ENCODE results near the gene COMTD1.

The COMTD1 gene

GRCh38 chr10:75238182-75239095 is 2.7 kb upstream of the COMTD1 start:
- Histone ChIP-seq H3K79me2 (ENCODE audit: control insufficient read depth, insufficient read depth, low read length, poor library complexity) (peaks cover 6% of the 10 kb centered on the region), H3K79me1 (ENCODE audit: low read length) (peaks cover 16% of the 10 kb centered on the region), H2AFZ (ENCODE audit: insufficient read depth, low read length, poor library complexity) (no peak overlapping the region), H2BK5ac (ENCODE audit: low read depth, low read length, poor library complexity) (no peak overlapping the region), H3K36me3 (ENCODE audit: control insufficient read depth in 1 of 2, insufficient read depth in 2 of 2, low read length in 2 of 2) (no peaks in the 10 kb centered on the region), H4K8ac (ENCODE audit: low read depth, low read length) (no peak overlapping the region), H3K4me3 (ENCODE audit: low read depth, low read length) (no peak overlapping the region), H2BK12ac (ENCODE audit: low read length) (no peak overlapping the region), H3K27ac (ENCODE audit: low read depth, low read length) (no peak overlapping the region), H3K14ac (ENCODE audit: low read length) (no peak overlapping the region), H3K9ac (ENCODE audit: low read length) (no peak overlapping the region), H3K27me3 (ENCODE audit: insufficient read depth, low read length) (no peaks in the 10 kb centered on the region), H3K4me1 (ENCODE audit: control insufficient read depth in 1 of 2, insufficient read depth in 2 of 2, low read length in 2 of 2) (peaks cover 3 to 12% of the 10 kb centered on the region in 2 experiments), H3K4me2 (ENCODE audit: low read length) (no peak overlapping the region), H2AK5ac (ENCODE audit: low read length) (no peak overlapping the region), H4K12ac (ENCODE audit: low read depth, low read length) (no peak overlapping the region), H3K9me3 (ENCODE audit: insufficient read depth, low read depth, low read length) (no peaks in the 10 kb centered on the region), H3K23ac (ENCODE audit: low read length) (no peak overlapping the region), H2BK120ac (ENCODE audit: insufficient read depth, low read length, poor library complexity) (no peak overlapping the region), H3K4ac (ENCODE audit: low read depth, low read length) (no peak overlapping the region), H3K18ac (ENCODE audit: low read length) (no peak overlapping the region), H4K91ac (ENCODE audit: low read depth, low read length) (no peak overlapping the region)
- no CpG with 5 or more reads among the region's 37 CpGs for WGBS (ENCODE audit: extremely low coverage, insufficient coverage, insufficient read length)
- DNase-seq = no peak

GRCh38 chr10:75236178-75236825 is 545 bp upstream of the COMTD1 start:
- Histone ChIP-seq H3K36me3 (ENCODE audit: control insufficient read depth in 1 of 2, insufficient read depth in 2 of 2, low read length in 2 of 2) (peaks cover 5 to 21% of the 10 kb centered on the region in 2 experiments), H2BK5ac (ENCODE audit: low read depth, low read length, poor library complexity) (no peak overlapping the region), H3K4me1 (ENCODE audit: control insufficient read depth in 1 of 2, insufficient read depth in 2 of 2, low read length in 2 of 2) (peaks cover 9 to 20% of the 10 kb centered on the region in 2 experiments), H3K18ac (ENCODE audit: low read length) (no peak overlapping the region), H2AK5ac (ENCODE audit: low read length) (no peak overlapping the region), H3K9me3 (ENCODE audit: insufficient read depth, low read depth, low read length) (no peaks in the 10 kb centered on the region), H2BK120ac (ENCODE audit: insufficient read depth, low read length, poor library complexity) (no peak overlapping the region), H3K23ac (ENCODE audit: low read length) (no peak overlapping the region), H4K91ac (ENCODE audit: low read depth, low read length) (no peak overlapping the region), H2AFZ (ENCODE audit: insufficient read depth, low read length, poor library complexity) (no peak overlapping the region), H3K27ac (ENCODE audit: low read depth, low read length) (no peak overlapping the region), H3K79me1 (ENCODE audit: low read length) (peaks cover 16% of the 10 kb centered on the region), H4K12ac (ENCODE audit: low read depth, low read length) (no peak overlapping the region), H2BK12ac (ENCODE audit: low read length) (peak overlapping the region; percentile 10), H3K4me3 (ENCODE audit: low read depth, low read length) (no peak overlapping the region), H3K4me2 (ENCODE audit: low read length) (peak overlapping the region; percentile 99), H3K14ac (ENCODE audit: low read length) (no peak overlapping the region), H3K27me3 (ENCODE audit: insufficient read depth, low read length) (no peaks in the 10 kb centered on the region), H3K79me2 (ENCODE audit: control insufficient read depth, insufficient read depth, low read length, poor library complexity) (peaks cover 6% of the 10 kb centered on the region), H4K8ac (ENCODE audit: low read depth, low read length) (peak overlapping the region; percentile 8), H3K9ac (ENCODE audit: low read length) (no peak overlapping the region), H3K4ac (ENCODE audit: low read depth, low read length) (no peak overlapping the region)
- DNase-seq = no peak
- no CpG with 5 or more reads among the region's 12 CpGs for WGBS (ENCODE audit: extremely low coverage, insufficient coverage, insufficient read length)

- peak; percentile 80 to 81 for DNase-seq
- Histone ChIP-seq H3K27ac (ENCODE audit: low read depth, low read length) (peak overlapping the region; percentile 58), H3K4me2 (ENCODE audit: low read length) (peak overlapping the region; percentile 99), H2BK12ac (ENCODE audit: low read length) (peak overlapping the region; percentile 12), H3K4ac (ENCODE audit: low read depth, low read length) (peak overlapping the region; percentile 35), H3K9ac (ENCODE audit: low read length) (peak overlapping the region; percentile 71), H3K18ac (ENCODE audit: low read length) (peak overlapping the region; percentile 64), H3K4me1 (ENCODE audit: control insufficient read depth in 1 of 2, insufficient read depth in 2 of 2, low read length in 2 of 2) (peaks cover 9 to 20% of the 10 kb centered on the region in 2 experiments), H3K14ac (ENCODE audit: low read length) (peak overlapping the region; percentile 82), H3K4me3 (ENCODE audit: low read depth, low read length) (peak overlapping the region; percentile 83), H3K27me3 (ENCODE audit: insufficient read depth, low read length) (no peaks in the 10 kb centered on the region), H3K36me3 (ENCODE audit: control insufficient read depth in 1 of 2, insufficient read depth in 2 of 2, low read length in 2 of 2) (peaks cover 8 to 24% of the 10 kb centered on the region in 2 experiments), H2AFZ (ENCODE audit: insufficient read depth, low read length, poor library complexity) (peak overlapping the region; percentile 28), H3K79me1 (ENCODE audit: low read length) (peaks cover 16% of the 10 kb centered on the region), H3K9me3 (ENCODE audit: insufficient read depth, low read depth, low read length) (no peaks in the 10 kb centered on the region), H2BK120ac (ENCODE audit: insufficient read depth, low read length, poor library complexity) (peak overlapping the region; percentile 20), H3K79me2 (ENCODE audit: control insufficient read depth, insufficient read depth, low read length, poor library complexity) (peaks cover 6% of the 10 kb centered on the region), H2AK5ac (ENCODE audit: low read length) (peak overlapping the region; percentile 0), H4K12ac (ENCODE audit: low read depth, low read length) (peak overlapping the region; percentile 17), H3K23ac (ENCODE audit: low read length) (no peak overlapping the region), H2BK5ac (ENCODE audit: low read depth, low read length, poor library complexity) (peak overlapping the region; percentile 35), H4K91ac (ENCODE audit: low read depth, low read length) (peak overlapping the region; percentile 72), H4K8ac (ENCODE audit: low read depth, low read length) (peak overlapping the region; percentile 56)
- WGBS (ENCODE audit: extremely low coverage, insufficient coverage, insufficient read length) = no CpG with 5 or more reads among the region's 62 CpGs
Observed at GRCh38 chr10:75234683-75235374, 928 bp downstream of the COMTD1 start.

GRCh38 chr10:75234017-75234682 is 1.6 kb downstream of the COMTD1 start:
- H4K91ac ChIP-seq (ENCODE audit: low read depth, low read length) = peak overlapping the region; percentile 72
- peak overlapping the region; percentile 28 for H3K4ac ChIP-seq (ENCODE audit: low read depth, low read length)
- peaks cover 9 to 20% of the 10 kb centered on the region in 2 experiments for H3K4me1 ChIP-seq (ENCODE audit: control insufficient read depth in 1 of 2, insufficient read depth in 2 of 2, low read length in 2 of 2)
- peak overlapping the region; percentile 64 for H3K18ac ChIP-seq (ENCODE audit: low read length)
- H3K27me3 ChIP-seq (ENCODE audit: insufficient read depth, low read length) = no peaks in the 10 kb centered on the region
- peak overlapping the region; percentile 50 for H2AFZ ChIP-seq (ENCODE audit: insufficient read depth, low read length, poor library complexity)
- H3K23ac ChIP-seq (ENCODE audit: low read length) = no peak overlapping the region
- no CpG with 5 or more reads among the region's 48 CpGs for WGBS (ENCODE audit: extremely low coverage, insufficient coverage, insufficient read length)
- DNase-seq = peak; percentile 93 to 96
- H3K79me2 ChIP-seq (ENCODE audit: control insufficient read depth, insufficient read depth, low read length, poor library complexity) = peaks cover 6% of the 10 kb centered on the region
- peaks cover 8 to 24% of the 10 kb centered on the region in 2 experiments for H3K36me3 ChIP-seq (ENCODE audit: control insufficient read depth in 1 of 2, insufficient read depth in 2 of 2, low read length in 2 of 2)
- peaks cover 16% of the 10 kb centered on the region for H3K79me1 ChIP-seq (ENCODE audit: low read length)
- H4K12ac ChIP-seq (ENCODE audit: low read depth, low read length) = peak overlapping the region; percentile 52
- H2AK5ac ChIP-seq (ENCODE audit: low read length) = peak overlapping the region; percentile 27
- H3K9ac ChIP-seq (ENCODE audit: low read length) = no peak overlapping the region
- H3K9me3 ChIP-seq (ENCODE audit: insufficient read depth, low read depth, low read length) = no peaks in the 10 kb centered on the region
- H3K27ac ChIP-seq (ENCODE audit: low read depth, low read length) = peak overlapping the region; percentile 60
- peak overlapping the region; percentile 69 for H4K8ac ChIP-seq (ENCODE audit: low read depth, low read length)
- peak overlapping the region; percentile 28 for H2BK5ac ChIP-seq (ENCODE audit: low read depth, low read length, poor library complexity)
- H2BK120ac ChIP-seq (ENCODE audit: insufficient read depth, low read length, poor library complexity) = peak overlapping the region; percentile 57
- H2BK12ac ChIP-seq (ENCODE audit: low read length) = no peak overlapping the region
- H3K4me3 ChIP-seq (ENCODE audit: low read depth, low read length) = peak overlapping the region; percentile 83
- peak overlapping the region; percentile 82 for H3K14ac ChIP-seq (ENCODE audit: low read length)
- peak overlapping the region; percentile 99 for H3K4me2 ChIP-seq (ENCODE audit: low read length)
